Prostate gland (tissue), 2 donors: ENCODE measurements around the gene WDR93.

Experiments
- POLR2A ChIP-seq: fragments of 450-650 bp; IDR thresholded peaks from one replicate; pipeline ENCODE4 v1.6.1; 2016; ENCODE audit warnings: antibody characterized with exemption, mild to moderate bottlenecking
- POLR2AphosphoS5 ChIP-seq: sonication (generic); formaldehyde crosslinking; IDR thresholded peaks from one replicate; pipeline ENCODE4 v1.6.1; 2017; ENCODE audit warnings: antibody characterized with exemption
- TF ChIP-seq, protein P1 (sequence below), 4 experiments: fragments of 200-600 bp in 2 of 4; fragments of 450-650 bp in 2 of 4; sonication (generic) in 2 of 4; IDR thresholded peaks; 1 replicate in 3 of 4; 2 replicates in 1 of 4; pipeline ENCODE4 v1.5.1; 2016 to 2019; ENCODE audit warnings: antibody characterized with exemption in 4 of 4, mild to moderate bottlenecking in 2 of 4, moderate library complexity in 2 of 4

DNA sequence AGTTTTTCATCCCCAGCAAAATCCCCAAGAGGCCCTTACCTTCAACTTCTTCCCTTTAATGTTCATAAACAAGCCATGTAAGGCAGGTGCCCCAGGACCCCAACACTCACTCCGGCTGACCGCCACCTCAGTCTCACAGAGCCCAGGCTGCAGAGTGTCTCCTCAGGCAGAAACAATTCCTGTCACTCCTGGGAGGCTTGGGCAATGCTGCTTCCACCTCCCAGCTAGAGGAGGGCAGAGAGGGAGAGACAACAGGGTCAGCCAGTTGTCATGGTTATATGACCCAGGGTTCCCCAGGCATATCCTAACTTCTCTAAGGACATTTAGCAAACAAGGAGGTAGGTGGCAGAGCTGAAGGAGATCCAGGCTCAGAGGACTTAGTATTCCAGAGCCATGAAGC lies 11.4 kb upstream of the WDR93 start, which contains the start of gene PLIN1:
- TF ChIP-seq, protein P1, sequence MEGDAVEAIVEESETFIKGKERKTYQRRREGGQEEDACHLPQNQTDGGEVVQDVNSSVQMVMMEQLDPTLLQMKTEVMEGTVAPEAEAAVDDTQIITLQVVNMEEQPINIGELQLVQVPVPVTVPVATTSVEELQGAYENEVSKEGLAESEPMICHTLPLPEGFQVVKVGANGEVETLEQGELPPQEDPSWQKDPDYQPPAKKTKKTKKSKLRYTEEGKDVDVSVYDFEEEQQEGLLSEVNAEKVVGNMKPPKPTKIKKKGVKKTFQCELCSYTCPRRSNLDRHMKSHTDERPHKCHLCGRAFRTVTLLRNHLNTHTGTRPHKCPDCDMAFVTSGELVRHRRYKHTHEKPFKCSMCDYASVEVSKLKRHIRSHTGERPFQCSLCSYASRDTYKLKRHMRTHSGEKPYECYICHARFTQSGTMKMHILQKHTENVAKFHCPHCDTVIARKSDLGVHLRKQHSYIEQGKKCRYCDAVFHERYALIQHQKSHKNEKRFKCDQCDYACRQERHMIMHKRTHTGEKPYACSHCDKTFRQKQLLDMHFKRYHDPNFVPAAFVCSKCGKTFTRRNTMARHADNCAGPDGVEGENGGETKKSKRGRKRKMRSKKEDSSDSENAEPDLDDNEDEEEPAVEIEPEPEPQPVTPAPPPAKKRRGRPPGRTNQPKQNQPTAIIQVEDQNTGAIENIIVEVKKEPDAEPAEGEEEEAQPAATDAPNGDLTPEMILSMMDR (IDR thresholded peaks at IDR 0.05), result no peak
- TF ChIP-seq POLR2AphosphoS5, result no peak
- no peak for TF ChIP-seq POLR2A
